SU-DHL-6 (cell line): ENCODE data around the gene PMIS2.

Source experiments
- EZH2phosphoT487 ChIP-seq: fragments of 200-600 bp; sonication (generic), shearing (Covaris generic); conservative IDR thresholded peaks from 2 replicates; pipeline ENCODE4 v1.6.1; 2018; ENCODE audit warnings: mild to moderate bottlenecking, antibody characterized with exemption, low read length, moderate library complexity, mixed read lengths
- TF ChIP-seq, protein P1 (sequence below): fragments of 200-600 bp; sonication (generic); IDR thresholded peaks from one replicate; pipeline ENCODE4 v1.5.1; 2017; ENCODE audit warnings: antibody characterized with exemption, mild to moderate bottlenecking, low read length, moderate library complexity; ENCODE audit not compliant: insufficient read depth, poor library complexity, severe bottlenecking

DNA sequence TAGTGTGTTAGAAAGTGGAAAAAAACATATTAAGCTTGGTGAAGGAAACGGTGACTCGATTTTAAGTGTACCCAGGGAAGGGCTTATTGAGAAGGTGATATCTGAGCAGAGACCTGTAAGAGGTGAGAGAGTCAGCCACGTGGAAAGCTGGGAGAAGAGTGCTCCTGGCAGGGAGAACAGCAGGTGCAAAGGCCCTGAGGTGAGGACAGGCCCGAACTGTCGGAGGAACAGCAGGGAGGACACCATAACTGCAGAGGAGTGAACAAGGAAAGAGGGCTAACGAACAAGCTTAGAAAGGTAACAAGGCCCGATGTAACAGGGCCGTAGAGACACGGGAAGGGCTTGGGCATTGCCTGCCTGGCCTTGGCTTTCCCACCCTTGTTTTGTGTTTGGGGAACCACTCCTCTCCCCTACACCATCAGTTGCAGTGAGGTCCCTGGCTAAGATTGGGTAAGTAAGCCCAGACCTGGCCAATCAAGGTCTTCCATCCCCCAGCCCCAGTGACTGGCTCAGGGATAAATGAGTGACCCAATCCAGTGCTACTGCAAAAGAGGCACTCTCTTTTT lies 29.9 kb upstream of the PMIS2 start:
- TF ChIP-seq, protein P1, sequence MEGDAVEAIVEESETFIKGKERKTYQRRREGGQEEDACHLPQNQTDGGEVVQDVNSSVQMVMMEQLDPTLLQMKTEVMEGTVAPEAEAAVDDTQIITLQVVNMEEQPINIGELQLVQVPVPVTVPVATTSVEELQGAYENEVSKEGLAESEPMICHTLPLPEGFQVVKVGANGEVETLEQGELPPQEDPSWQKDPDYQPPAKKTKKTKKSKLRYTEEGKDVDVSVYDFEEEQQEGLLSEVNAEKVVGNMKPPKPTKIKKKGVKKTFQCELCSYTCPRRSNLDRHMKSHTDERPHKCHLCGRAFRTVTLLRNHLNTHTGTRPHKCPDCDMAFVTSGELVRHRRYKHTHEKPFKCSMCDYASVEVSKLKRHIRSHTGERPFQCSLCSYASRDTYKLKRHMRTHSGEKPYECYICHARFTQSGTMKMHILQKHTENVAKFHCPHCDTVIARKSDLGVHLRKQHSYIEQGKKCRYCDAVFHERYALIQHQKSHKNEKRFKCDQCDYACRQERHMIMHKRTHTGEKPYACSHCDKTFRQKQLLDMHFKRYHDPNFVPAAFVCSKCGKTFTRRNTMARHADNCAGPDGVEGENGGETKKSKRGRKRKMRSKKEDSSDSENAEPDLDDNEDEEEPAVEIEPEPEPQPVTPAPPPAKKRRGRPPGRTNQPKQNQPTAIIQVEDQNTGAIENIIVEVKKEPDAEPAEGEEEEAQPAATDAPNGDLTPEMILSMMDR: no peak
- TF ChIP-seq EZH2phosphoT487: no peak
